ENCODE measurements around the gene TNRC6C.

TNRC6C gene

DNA sequence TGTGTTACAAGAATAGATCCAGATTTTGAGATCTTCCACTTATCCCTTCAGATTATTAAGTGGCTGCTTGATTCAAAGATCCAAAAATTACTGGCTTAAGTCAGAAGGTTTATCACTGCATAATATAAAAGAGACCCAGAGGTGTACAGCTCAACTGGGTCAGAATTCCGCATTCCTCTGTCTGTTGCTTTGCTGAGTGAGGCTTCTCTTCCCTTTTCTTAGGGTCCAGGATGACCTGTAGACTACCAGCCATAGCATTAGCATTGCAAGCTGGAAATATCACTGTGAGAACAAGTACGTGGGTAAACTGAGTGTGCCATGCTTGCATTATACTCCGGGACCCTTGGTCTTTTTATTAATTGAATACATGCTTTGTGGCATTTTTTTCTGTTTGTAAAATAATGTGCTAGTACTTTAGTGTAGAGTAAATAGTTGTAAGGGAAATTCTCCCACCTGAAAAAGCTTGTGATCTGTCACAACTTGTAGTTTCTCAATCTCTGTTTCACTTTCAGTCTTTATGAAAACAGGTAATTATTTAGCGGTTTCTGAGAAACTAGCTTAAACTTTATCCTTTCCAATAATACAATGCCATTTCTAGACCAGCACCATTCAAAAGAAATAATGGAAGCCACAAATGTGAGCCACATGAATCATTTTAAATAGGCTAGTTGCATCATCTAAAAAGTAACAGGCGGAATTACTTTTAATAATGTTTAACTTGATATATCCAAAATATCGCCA lies 61.6 kb downstream of the TNRC6C start:
- H3K27ac ChIP-seq = no peak overlapping the region
- no peak for TF ChIP-seq ZFX (IDR thresholded peaks at IDR 0.05)
- TF ChIP-seq, protein P1, sequence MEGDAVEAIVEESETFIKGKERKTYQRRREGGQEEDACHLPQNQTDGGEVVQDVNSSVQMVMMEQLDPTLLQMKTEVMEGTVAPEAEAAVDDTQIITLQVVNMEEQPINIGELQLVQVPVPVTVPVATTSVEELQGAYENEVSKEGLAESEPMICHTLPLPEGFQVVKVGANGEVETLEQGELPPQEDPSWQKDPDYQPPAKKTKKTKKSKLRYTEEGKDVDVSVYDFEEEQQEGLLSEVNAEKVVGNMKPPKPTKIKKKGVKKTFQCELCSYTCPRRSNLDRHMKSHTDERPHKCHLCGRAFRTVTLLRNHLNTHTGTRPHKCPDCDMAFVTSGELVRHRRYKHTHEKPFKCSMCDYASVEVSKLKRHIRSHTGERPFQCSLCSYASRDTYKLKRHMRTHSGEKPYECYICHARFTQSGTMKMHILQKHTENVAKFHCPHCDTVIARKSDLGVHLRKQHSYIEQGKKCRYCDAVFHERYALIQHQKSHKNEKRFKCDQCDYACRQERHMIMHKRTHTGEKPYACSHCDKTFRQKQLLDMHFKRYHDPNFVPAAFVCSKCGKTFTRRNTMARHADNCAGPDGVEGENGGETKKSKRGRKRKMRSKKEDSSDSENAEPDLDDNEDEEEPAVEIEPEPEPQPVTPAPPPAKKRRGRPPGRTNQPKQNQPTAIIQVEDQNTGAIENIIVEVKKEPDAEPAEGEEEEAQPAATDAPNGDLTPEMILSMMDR (conservative IDR thresholded peaks at IDR 0.05) = no peak

DNA sequence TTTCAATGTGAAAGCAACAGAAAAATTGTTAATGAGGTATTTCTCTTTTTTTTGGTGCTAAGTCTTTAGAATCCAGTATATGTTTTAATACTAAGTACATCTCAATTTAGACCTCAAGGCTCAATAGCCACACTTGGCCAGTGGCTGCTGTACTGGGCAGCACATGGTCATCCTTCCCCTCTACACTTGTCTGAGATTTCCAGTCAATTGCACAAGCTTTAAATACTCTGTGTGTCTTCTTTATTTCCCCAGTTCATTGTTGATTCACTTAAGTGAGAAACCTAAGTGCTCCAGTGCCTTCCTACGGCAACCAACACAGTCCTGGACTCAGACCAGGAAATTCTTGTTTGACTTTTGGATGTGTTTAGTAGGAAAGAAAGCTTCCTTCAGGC lies 62.2 kb downstream of the TNRC6C start:
- no peak overlapping the region for H3K27ac ChIP-seq
- TF ChIP-seq, protein P1 (conservative IDR thresholded peaks at IDR 0.05) = no peak
- TF ChIP-seq ZFX (IDR thresholded peaks at IDR 0.05) = no peak

DNA sequence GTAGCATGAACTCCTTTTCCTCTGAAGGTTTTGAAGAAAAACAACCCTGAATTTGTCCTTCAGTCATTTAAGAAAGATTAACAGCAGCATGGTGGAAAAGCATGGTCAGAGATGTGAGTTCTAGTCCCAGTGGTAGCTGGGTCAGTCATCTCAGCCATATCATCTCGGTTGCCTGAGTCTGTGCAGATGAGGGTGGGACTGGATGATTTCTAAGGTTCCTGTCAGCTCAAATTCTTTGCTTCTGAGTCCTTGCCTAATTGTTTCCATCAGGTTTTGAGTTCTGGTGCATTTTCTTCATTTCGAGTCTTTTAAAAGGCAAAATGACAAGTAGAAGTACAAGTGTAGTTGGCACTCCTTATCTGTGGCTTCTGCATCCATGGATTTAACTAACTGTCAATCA lies 63.9 kb downstream of the TNRC6C start:
- TF ChIP-seq, protein P1 (conservative IDR thresholded peaks at IDR 0.05) = no peak
- TF ChIP-seq ZFX (IDR thresholded peaks at IDR 0.05) = no peak
- H3K27ac ChIP-seq = no peak overlapping the region

DNA sequence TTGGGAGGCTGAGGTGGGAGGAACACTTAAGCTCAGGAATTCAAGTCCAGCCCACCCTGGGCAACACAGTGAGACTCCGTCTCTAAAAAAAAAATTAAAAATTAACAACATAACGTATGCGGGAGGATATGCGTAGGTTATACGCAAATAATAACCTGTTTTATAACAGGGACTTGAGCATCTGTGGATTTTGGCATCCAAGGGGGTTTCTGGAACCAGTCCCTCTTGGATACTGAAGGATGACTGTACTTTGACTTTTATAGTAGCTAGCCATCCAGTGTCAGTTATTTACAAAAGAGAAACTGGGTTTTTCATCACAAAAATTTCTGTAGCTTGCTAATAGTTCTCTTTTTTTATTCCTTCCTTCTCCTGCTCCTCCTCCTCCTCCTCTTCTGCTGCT lies 64.5 kb downstream of the TNRC6C start:
- no peak overlapping the region for H3K27ac ChIP-seq
- no peak for TF ChIP-seq ZFX (IDR thresholded peaks at IDR 0.05)
- TF ChIP-seq, protein P1 (conservative IDR thresholded peaks at IDR 0.05) = no peak

DNA sequence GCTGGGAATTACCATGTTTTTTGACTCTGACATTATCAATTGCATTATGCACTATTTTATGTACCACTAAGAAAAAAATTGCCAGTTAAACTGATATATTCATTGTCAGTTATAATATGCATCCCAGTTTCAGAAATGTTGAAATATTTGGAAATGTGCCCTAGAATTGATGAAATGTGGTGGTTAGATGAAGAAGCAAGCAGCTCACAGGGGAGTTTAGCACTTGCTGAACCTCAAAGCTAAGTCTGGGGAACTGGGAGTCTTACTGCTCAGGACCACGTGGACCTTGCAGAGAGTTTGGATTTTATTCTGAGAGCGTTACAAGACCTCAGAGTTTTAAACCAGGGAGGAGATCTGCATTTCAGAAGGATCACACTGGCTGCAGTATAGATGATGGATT lies 67.9 kb downstream of the TNRC6C start:
- TF ChIP-seq ZFX (IDR thresholded peaks at IDR 0.05) = no peak
- TF ChIP-seq, protein P1 (conservative IDR thresholded peaks at IDR 0.05) = no peak
- H3K27ac ChIP-seq = no peak overlapping the region

DNA sequence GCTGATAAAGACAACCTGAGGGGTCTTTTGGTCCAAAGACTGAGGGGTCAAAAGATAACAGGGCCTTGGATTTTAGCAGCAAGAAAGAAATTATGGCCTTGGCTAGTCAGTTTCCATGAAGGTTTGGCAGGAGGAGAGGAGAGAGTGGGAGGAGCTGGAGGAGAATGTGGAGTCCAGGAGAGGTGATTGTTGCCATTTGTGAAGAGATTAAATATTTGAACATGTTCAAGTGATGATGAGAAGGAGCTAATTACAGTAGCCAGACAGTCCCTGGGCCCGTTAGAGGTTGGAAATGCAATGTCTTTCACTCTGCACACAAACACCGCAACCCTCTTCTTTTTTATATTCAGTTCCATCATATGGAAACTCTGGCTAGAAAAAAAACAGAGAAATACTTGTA lies 68.6 kb downstream of the TNRC6C start:
- no peak overlapping the region for H3K27ac ChIP-seq
- no peak for TF ChIP-seq ZFX (IDR thresholded peaks at IDR 0.05)
- TF ChIP-seq, protein P1 (conservative IDR thresholded peaks at IDR 0.05) = no peak

DNA sequence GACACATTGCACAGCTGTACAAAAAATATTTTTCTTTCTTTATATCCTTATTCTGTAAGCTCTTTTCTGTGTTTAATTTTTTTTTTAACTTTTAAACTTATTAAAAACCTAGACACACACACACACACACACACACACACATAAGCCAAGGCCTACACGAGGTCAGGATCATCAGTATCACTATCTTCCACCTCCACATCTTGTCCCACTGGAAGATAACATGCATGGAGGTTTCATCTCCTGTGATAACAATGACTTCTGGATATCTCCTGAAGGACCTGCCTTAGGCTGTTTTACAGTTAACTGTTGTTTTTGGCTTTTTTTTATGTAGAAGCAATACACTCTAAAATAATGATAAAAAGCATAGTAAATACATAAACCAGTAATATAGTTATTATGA lies 71.2 kb downstream of the TNRC6C start:
- H3K27ac ChIP-seq = no peak overlapping the region
- TF ChIP-seq ZFX (IDR thresholded peaks at IDR 0.05) = no peak
- TF ChIP-seq, protein P1 (conservative IDR thresholded peaks at IDR 0.05) = no peak
